Breast epithelium (tissue), 4 donors: ENCODE measurements around the gene CIAO3. TPM values are rescaled to one million over a fixed set of nuclear protein-coding genes. Genes with fewer than 3 reads are reported as not detected.

Experiments used
- DNase-seq, 2 donors: peaks; one replicate each; pipeline ENCODE4 v3.0.0-alpha.2; 2019; ENCODE audit warnings: low spot score in 2 of 2
- H3K27ac ChIP-seq, 2 donors: fragments of 200-600 bp; sonication (generic) in 1 of 2; one replicate each; pipeline ENCODE4 v1.5.1; 2016 to 2019; ENCODE audit warnings: mild to moderate bottlenecking in 1 of 2
- H3K27me3 ChIP-seq, 2 donors: fragments of 200-600 bp; sonication (generic) in 1 of 2; one replicate each; pipeline versions ENCODE4 v1.5.1 to v1.6.0; 2017 to 2019; ENCODE audit warnings: control low read depth in 1 of 2, mild to moderate bottlenecking in 1 of 2
- H3K36me3 ChIP-seq: fragments of 200-600 bp; one replicate; pipeline ENCODE4 v1.5.1; 2019
- H3K4me1 ChIP-seq, 2 donors: fragments of 200-600 bp; sonication (generic); one replicate each; pipeline ENCODE4 v1.5.1; 2016 to 2019; ENCODE audit warnings: control low read depth in 1 of 2
- H3K4me3 ChIP-seq, 3 donors: fragments of 200-600 bp; sonication (generic); 1 replicate in 2 of 3; 2 replicates in 1 of 3; pipeline ENCODE4 v1.5.1; 2016 to 2019; ENCODE audit warnings: mild to moderate bottlenecking in 3 of 3, moderate library complexity in 2 of 3
- H3K9me3 ChIP-seq, 2 donors: fragments of 200-600 bp; sonication (generic) in 1 of 2; one replicate each; pipeline ENCODE4 v1.5.1; 2016 to 2019; ENCODE audit warnings: control low read depth in 1 of 2
- POLR2A ChIP-seq: fragments of 450-650 bp; IDR thresholded peaks from one replicate; pipeline ENCODE4 v1.6.1; 2016; ENCODE audit warnings: antibody characterized with exemption, mild to moderate bottlenecking, moderate library complexity
- POLR2AphosphoS5 ChIP-seq, 3 donors: sonication (generic); formaldehyde crosslinking; IDR thresholded peaks; one replicate each; pipeline ENCODE4 v1.6.1; 2017; ENCODE audit warnings: antibody characterized with exemption in 3 of 3
- intact Hi-C: fragments of 100-400 bp; cut with DNase I; formaldehyde crosslinking; loops from one replicate; pipeline ENCODE4 v1.15.1; 2023; ENCODE audit warnings: low total_unique reads
- total RNA-seq, 3 donors: library from RNA; depleted of rRNA; stranded (reverse); fragments of >200 nt; gene quantifications; one replicate each; pipeline ENCODE4 v1.1.0, GENCODE V29; 2016
- TF ChIP-seq, protein P1 (sequence below), 3 donors: fragments of 450-650 bp; IDR thresholded peaks; one replicate each; pipeline ENCODE4 v1.5.1; 2016 to 2017; ENCODE audit warnings: antibody characterized with exemption in 3 of 3, mild to moderate bottlenecking in 3 of 3, moderate library complexity in 3 of 3

CIAO3 gene
- total RNA-seq, 3 donors from 2014 or later = 23.0 to 43.2 (median 41.6) TPM

DNA sequence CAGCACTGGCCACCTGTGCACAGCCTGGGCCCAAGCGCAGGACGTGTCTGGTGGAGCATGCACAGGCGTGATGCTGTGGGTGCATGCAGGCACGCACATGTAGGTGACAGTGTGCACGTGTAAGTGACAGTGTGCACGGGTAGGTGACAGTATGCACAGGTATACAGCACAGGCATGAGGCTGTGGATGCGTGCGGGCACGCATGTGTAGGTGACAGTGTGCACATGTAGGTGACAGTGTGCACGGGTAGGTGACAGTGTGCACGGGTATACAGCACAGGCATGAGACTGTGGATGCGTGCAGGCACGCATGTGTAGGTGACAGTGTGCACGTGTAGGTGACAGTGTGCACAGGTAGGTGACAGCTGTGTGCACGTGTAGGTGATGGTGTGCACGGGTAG is 39.5 kb upstream of the CIAO3 start:
- intact Hi-C loops = no loop called here
- no peaks in the 10 kb centered on the region for H3K36me3 ChIP-seq
- TF ChIP-seq, protein P1, sequence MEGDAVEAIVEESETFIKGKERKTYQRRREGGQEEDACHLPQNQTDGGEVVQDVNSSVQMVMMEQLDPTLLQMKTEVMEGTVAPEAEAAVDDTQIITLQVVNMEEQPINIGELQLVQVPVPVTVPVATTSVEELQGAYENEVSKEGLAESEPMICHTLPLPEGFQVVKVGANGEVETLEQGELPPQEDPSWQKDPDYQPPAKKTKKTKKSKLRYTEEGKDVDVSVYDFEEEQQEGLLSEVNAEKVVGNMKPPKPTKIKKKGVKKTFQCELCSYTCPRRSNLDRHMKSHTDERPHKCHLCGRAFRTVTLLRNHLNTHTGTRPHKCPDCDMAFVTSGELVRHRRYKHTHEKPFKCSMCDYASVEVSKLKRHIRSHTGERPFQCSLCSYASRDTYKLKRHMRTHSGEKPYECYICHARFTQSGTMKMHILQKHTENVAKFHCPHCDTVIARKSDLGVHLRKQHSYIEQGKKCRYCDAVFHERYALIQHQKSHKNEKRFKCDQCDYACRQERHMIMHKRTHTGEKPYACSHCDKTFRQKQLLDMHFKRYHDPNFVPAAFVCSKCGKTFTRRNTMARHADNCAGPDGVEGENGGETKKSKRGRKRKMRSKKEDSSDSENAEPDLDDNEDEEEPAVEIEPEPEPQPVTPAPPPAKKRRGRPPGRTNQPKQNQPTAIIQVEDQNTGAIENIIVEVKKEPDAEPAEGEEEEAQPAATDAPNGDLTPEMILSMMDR (IDR thresholded peaks at IDR 0.05) = no peak
- TF ChIP-seq POLR2A (no peak), POLR2AphosphoS5 (IDR thresholded peaks at IDR 0.05) (no peak)
- H3K4me3 ChIP-seq = no peak overlapping the region
- no peaks in the 10 kb centered on the region for H3K9me3 ChIP-seq
- DNase-seq = no peak
- H3K27me3 ChIP-seq = peaks cover 10 to 52% of the 10 kb centered on the region in 2 donors
- no peaks in the 10 kb centered on the region for H3K4me1 ChIP-seq
- H3K27ac ChIP-seq = no peak overlapping the region

DNA sequence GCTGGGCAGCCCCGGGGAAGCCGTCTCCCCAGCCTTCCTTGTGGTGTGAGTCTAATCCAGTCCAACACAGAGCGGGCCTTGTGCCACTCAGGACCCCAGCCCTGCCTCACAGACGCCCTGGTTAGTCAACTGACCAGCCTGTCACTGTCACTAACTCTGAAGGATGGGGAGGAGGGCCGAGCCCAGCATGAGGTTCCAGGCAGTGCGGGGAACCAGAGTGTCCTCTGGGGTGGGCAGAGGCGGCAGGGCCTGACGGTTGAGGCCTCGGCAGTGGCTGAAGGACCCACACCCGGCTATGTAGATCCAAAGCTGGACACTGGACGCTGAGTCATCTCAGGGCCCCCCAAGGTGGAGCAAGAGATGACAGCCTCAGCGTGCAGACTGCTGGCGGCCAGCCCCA is 38.8 kb upstream of the CIAO3 start:
- H3K36me3 ChIP-seq = no peaks in the 10 kb centered on the region
- no peaks in the 10 kb centered on the region for H3K4me1 ChIP-seq
- intact Hi-C loops = no loop called here
- no peak for DNase-seq
- H3K27ac ChIP-seq = no peak overlapping the region
- no peak overlapping the region for H3K4me3 ChIP-seq
- H3K9me3 ChIP-seq = no peaks in the 10 kb centered on the region
- peaks cover 10 to 56% of the 10 kb centered on the region in 2 donors for H3K27me3 ChIP-seq
- TF ChIP-seq, protein P1 (IDR thresholded peaks at IDR 0.05) = no peak
- TF ChIP-seq POLR2A (no peak), POLR2AphosphoS5 (IDR thresholded peaks at IDR 0.05) (no peak)

DNA sequence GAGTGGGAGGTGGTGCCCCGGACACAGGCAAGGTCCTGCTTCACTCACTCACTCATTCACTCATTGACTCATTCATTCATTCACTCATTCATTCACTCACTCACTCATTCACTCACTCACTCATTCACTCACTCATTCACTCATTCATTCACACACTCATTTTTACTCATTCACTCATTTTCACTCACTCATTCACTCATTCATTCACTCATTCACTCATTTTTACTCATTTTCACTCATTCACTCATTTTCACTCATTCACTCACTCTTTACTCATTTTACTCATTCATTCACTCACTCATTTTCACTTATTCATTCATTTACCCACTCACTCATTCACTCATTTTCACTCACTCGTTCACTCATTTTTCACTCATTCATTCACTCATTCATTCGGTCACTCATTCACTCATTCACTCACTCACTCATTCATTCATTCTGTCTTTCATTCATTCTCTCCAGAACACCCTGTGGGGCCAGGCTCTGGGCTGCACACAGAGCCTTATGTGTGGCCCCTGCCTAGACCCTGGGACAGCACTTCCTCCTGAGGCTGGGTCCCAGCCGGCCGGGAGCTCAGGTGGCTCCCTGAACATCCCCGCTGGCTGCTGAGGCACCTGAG is 38.2 kb upstream of the CIAO3 start:
- intact Hi-C loops = no loop called here

DNA sequence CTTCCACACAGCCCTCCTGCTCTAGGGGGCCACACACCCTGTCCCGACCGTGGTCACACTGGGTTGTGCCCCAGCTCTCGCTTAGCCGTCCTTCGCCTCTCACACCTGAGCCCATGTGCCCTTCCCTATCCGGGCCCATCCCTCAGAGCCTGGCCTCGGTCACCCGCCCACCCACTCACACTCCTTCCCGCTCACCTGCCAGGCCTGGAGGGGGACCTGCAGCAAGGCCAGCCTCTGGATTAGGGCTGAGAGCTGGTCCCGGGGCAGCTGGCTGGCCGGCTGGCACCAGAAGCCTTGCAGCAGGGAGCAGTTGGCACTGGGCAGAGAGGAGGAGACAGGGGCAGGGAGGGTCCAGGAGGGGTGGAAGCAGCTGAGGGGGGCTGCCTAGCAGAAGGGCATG is 37.6 kb upstream of the CIAO3 start:
- no peaks in the 10 kb centered on the region for H3K36me3 ChIP-seq
- peaks cover 10 to 64% of the 10 kb centered on the region in 2 donors for H3K27me3 ChIP-seq
- H3K4me3 ChIP-seq = no peak overlapping the region
- no peaks in the 10 kb centered on the region for H3K9me3 ChIP-seq
- H3K27ac ChIP-seq = no peak overlapping the region
- intact Hi-C loops = no loop called here
- TF ChIP-seq POLR2A = no peak
- TF ChIP-seq, protein P1 (IDR thresholded peaks at IDR 0.05) = no peak
- TF ChIP-seq POLR2AphosphoS5 (IDR thresholded peaks at IDR 0.05) = no peak
- no peaks in the 10 kb centered on the region for H3K4me1 ChIP-seq
- no peak for DNase-seq

More for the DNA sequence above, 38.2 kb upstream of the CIAO3 start:
- no peaks in the 10 kb centered on the region for H3K4me1 ChIP-seq
- TF ChIP-seq POLR2AphosphoS5 (IDR thresholded peaks at IDR 0.05) = no peak
- TF ChIP-seq, protein P1 (IDR thresholded peaks at IDR 0.05) = no peak
- TF ChIP-seq POLR2A = no peak
- H3K4me3 ChIP-seq = no peak overlapping the region
- no peak for DNase-seq
- H3K36me3 ChIP-seq = no peaks in the 10 kb centered on the region
- no peaks in the 10 kb centered on the region for H3K9me3 ChIP-seq
- no peak overlapping the region for H3K27ac ChIP-seq
- H3K27me3 ChIP-seq = peaks cover 10 to 62% of the 10 kb centered on the region in 2 donors

DNA sequence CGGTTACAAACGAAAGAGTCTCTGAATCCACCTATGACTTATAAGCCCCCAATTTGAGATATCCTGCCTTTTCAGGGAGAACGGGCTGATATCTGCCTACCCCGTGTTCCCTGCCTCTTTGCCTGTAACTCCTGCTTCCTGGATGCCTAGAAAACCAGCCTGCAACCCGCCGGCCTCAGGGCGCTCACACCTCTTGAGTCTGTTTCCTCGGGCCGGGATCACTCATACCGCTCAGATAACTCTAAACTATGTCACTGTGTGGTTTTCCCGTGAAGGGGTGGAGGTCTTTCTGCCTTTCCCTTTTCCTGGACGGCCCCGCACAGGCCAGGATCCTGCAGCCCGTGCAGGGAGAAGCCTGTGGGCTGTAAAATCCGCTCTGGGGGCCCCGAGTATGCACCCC is 37.0 kb upstream of the CIAO3 start:
- no peak for DNase-seq
- Histone ChIP-seq H3K9me3 (no peaks in the 10 kb centered on the region), H3K36me3 (no peaks in the 10 kb centered on the region), H3K4me3 (no peak overlapping the region), H3K27ac (no peak overlapping the region), H3K4me1 (no peaks in the 10 kb centered on the region), H3K27me3 (peaks cover 10 to 58% of the 10 kb centered on the region in 2 donors)
- intact Hi-C loops = no loop called here
- TF ChIP-seq, protein P1 (IDR thresholded peaks at IDR 0.05) = no peak
- TF ChIP-seq POLR2AphosphoS5 (IDR thresholded peaks at IDR 0.05) = no peak
- no peak for TF ChIP-seq POLR2A
